ENCODE measurements around the gene DRD2. TPM values are rescaled to one million over a fixed set of nuclear protein-coding genes. Genes with fewer than 3 reads are reported as not detected.

Gene DRD2
- total RNA-seq, 2 donors from 2014 or later, result not detected

DNA sequence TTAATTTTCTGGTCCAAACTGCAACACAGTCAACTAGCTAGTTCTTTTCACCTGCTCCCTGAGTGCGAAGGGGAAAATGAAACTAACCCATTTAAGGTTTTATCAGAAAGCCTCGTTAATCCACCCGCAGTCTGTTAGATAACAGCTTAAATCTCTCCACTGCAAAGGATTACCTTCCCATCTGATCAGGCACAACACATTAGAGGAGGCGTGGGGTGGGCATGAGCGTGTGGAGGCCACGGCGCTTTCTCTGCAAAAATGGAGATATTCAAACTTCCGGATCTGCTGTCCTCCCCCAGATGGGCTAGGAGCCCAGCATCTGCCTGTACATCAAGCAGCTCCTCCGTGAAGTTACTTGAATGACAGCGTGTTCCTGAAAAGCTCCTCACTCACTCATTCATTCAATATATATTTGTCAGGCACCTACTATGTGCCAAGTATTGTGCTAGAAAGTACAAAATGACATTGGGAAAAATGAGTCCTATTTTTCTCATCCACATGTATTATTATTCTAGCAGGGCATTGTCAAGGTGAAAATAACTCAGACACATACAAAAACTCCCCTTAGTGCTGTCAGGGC, 101.1 kb downstream of the DRD2 start:
- H3K4me1 ChIP-seq, result no peaks in the 10 kb centered on the region
- DNase-seq (ENCODE audit: low spot score), result no peak
- no peaks in the 10 kb centered on the region for H3K36me3 ChIP-seq
- no peaks in the 10 kb centered on the region for H3K27me3 ChIP-seq
- H3K4me3 ChIP-seq, result no peak overlapping the region
- no peak for TF ChIP-seq CTCF (IDR thresholded peaks at IDR 0.05)
- H3K9me3 ChIP-seq, result no peaks in the 10 kb centered on the region
- no peak overlapping the region for H3K27ac ChIP-seq

DNA sequence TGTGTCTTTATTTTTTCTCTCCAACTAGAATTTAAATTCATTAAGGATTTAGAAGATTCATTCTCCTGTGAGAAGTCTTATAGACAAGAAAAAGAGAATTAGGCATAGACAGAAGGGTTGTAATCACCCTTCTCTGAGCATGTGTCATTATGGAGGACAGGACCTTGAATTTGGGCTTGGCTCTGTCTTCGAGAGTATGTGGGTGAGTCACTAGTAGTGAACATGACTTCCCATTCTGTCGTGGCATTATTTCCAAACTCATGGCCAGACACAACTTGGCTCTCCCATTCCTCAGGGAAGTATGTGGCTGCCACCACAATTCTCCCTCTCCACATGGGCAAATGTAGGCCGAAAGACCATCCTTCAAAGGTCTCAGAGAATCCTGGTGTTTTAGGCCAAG, 101.9 kb downstream of the DRD2 start:
- Histone ChIP-seq H3K27me3 (no peaks in the 10 kb centered on the region), H3K27ac (no peak overlapping the region), H3K4me3 (no peak overlapping the region), H3K9me3 (no peaks in the 10 kb centered on the region), H3K4me1 (no peaks in the 10 kb centered on the region), H3K36me3 (no peaks in the 10 kb centered on the region)
- TF ChIP-seq CTCF (IDR thresholded peaks at IDR 0.05), result no peak
- DNase-seq (ENCODE audit: low spot score), result no peak

GRCh38 chr11:113372309-113372708, 102.9 kb downstream of the DRD2 start:
- Histone ChIP-seq H3K4me1 (no peaks in the 10 kb centered on the region), H3K27ac (no peak overlapping the region), H3K9me3 (no peaks in the 10 kb centered on the region), H3K4me3 (no peak overlapping the region), H3K36me3 (no peaks in the 10 kb centered on the region), H3K27me3 (no peaks in the 10 kb centered on the region)
- no peak for DNase-seq (ENCODE audit: low spot score)
- TF ChIP-seq CTCF (IDR thresholded peaks at IDR 0.05), result no peak

DNA sequence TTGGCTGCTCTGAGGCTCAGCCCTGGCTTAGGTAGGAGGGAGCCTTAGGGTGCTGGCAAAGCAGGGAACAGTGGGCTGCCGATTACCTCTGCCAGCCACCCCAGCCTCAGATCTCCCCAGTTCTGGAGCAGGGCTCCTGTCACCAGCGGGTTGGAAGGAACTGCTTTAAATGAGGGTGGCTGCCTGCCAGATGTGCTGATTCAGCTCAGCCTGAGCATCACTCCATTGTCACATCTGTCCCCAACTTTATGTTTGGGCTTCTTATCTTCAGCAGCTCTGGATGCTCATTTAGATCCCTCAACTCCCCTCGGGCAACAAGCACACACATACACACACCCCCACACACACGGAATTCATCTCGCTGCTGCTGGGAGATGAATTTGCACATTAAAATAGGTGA, 104.6 kb downstream of the DRD2 start:
- no peaks in the 10 kb centered on the region for H3K36me3 ChIP-seq
- H3K4me3 ChIP-seq, result no peak overlapping the region
- H3K27ac ChIP-seq, result no peak overlapping the region
- no peaks in the 10 kb centered on the region for H3K9me3 ChIP-seq
- H3K27me3 ChIP-seq, result no peaks in the 10 kb centered on the region
- H3K4me1 ChIP-seq, result no peaks in the 10 kb centered on the region
- DNase-seq (ENCODE audit: low spot score), result no peak
- no peak for TF ChIP-seq CTCF (IDR thresholded peaks at IDR 0.05)

- H3K27ac ChIP-seq, result no peak overlapping the region
- no peak for DNase-seq (ENCODE audit: low spot score)
- H3K4me3 ChIP-seq, result no peak overlapping the region
- H3K4me1 ChIP-seq, result no peaks in the 10 kb centered on the region
- no peak for TF ChIP-seq CTCF (IDR thresholded peaks at IDR 0.05)
- no peaks in the 10 kb centered on the region for H3K9me3 ChIP-seq
- no peaks in the 10 kb centered on the region for H3K27me3 ChIP-seq
- H3K36me3 ChIP-seq, result peaks cover 12% of the 10 kb centered on the region
Measured at GRCh38 chr11:113369411-113369810, 105.8 kb downstream of the DRD2 start.

DNA sequence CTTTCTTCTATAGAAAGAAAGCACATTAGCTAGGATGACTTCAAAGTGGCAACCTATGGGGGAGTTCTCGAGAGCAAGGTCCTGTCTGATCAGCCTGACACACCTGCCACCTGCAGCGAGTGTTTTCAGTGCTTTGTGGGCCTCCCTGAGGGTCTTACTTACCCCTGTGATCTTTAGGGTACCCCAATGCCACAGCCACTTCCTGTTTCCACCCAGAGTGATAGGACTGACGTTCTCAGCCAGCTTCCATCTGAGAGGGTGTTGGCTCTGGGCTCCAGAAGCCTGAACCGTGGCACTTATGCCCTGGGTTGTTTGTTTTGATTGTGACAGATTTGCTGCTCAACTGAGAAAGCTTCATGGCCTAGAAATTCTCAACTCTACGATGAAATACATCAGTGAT, 109.3 kb downstream of the DRD2 start:
- Histone ChIP-seq H3K27ac (no peak overlapping the region), H3K4me3 (no peak overlapping the region), H3K36me3 (peaks cover 37% of the 10 kb centered on the region), H3K4me1 (no peaks in the 10 kb centered on the region), H3K9me3 (no peaks in the 10 kb centered on the region), H3K27me3 (no peaks in the 10 kb centered on the region)
- DNase-seq (ENCODE audit: low spot score), result no peak
- no peak for TF ChIP-seq CTCF (IDR thresholded peaks at IDR 0.05)
